GM23248 (cell line): Measurements from ENCODE around the gene C3orf85.
"Not testable (repeated sequence)": the region's sequence is repeated elsewhere in the genome, so short reads cannot be mapped to it uniquely, and the experiment has no call there.

ENCODE experiments used
- EZH2 ChIP-seq: fragments of 200-600 bp; sonication (generic); IDR thresholded peaks from 2 replicates; pipeline ENCODE4 v1.6.1; 2018; ENCODE audit warnings: antibody characterized with exemption, mild to moderate bottlenecking; ENCODE audit not compliant: insufficient read depth, poor library complexity, severe bottlenecking
- EZH2phosphoT487 ChIP-seq: fragments of 200-600 bp; sonication (generic); IDR thresholded peaks from 2 replicates; pipeline ENCODE4 v1.6.1; 2018; ENCODE audit warnings: antibody characterized with exemption, moderate library complexity, mild to moderate bottlenecking, low read depth; ENCODE audit not compliant: insufficient read depth

- not testable (repeated sequence) for TF ChIP-seq EZH2, EZH2phosphoT487
These were observed 3.1 kb upstream of the C3orf85 start for GRCh38 chr3:109133474-109133816.
